Mucosa of descending colon (tissue), 3 donors: ENCODE measurements around the gene AASDH. TPM values are rescaled to one million over a fixed set of nuclear protein-coding genes. Genes with fewer than 3 reads are reported as not detected.

Experiments
- ATAC-seq: fragments of 200-7000 bp; cut with Tn5 transposase; one replicate; pipeline ENCODE4 v1.9.1; 2020; ENCODE audit warnings: mild to moderate bottlenecking, moderate library complexity
- DNase-seq, 3 donors: peaks; one replicate each; pipeline ENCODE4 v3.0.0-alpha.2; 2020
- H3K36me3 ChIP-seq: fragments of 200-600 bp; one replicate; pipeline ENCODE4 v1.8.0; 2021; ENCODE audit warnings: low read depth, mild to moderate bottlenecking
- H3K4me1 ChIP-seq: fragments of 200-600 bp; one replicate; pipeline ENCODE4 v1.8.0; 2021; ENCODE audit warnings: low read depth, mild to moderate bottlenecking
- H3K4me3 ChIP-seq: fragments of 200-600 bp; one replicate; pipeline ENCODE4 v1.8.0; 2021; ENCODE audit warnings: mild to moderate bottlenecking
- H3K9me3 ChIP-seq: fragments of 200-600 bp; one replicate; pipeline ENCODE4 v1.8.0; 2021; ENCODE audit warnings: mild to moderate bottlenecking
- intact Hi-C, 2 donors: fragments of 100-400 bp; cut with DNase I in 1 of 2; cut with micrococcal nuclease in 1 of 2; formaldehyde crosslinking; loops; one replicate each; pipeline versions ENCODE4 v1.11.0 to v1.11.1; 2022; cut with DNase I, micrococcal nuclease
- long read RNA-seq, 2 donors: library from polyadenylated mRNA; unstranded; transcript quantifications; one replicate each; pipeline ENCODE4 v2.0.0, GENCODE V29; 2019 to 2021
- total RNA-seq, 3 donors: library from RNA; stranded (reverse); fragmentation: NEBNext Ultra II Directional in 2 of 3; extraction: Animal tissue kit (Norgen Biotek cat#: 25700) in 2 of 3; gene quantifications; one replicate each; pipeline versions ENCODE4 v1.2.1 to v1.2.4, GENCODE V29; 2021 to 2023
- TF ChIP-seq, protein P1 (sequence below): fragments of 200-600 bp; IDR thresholded peaks from one replicate; pipeline ENCODE4 v1.8.0; 2022; ENCODE audit warnings: antibody characterized with exemption, mild to moderate bottlenecking
- donor health status: DM: no; HTN: no; CAD: no; lungs with moderate emphysema.
- donor health status: DM: no; HTN: no; CAD: no.
- donor health status: DM: no; HTN: yes; CAD: no.

AASDH gene, protein sequence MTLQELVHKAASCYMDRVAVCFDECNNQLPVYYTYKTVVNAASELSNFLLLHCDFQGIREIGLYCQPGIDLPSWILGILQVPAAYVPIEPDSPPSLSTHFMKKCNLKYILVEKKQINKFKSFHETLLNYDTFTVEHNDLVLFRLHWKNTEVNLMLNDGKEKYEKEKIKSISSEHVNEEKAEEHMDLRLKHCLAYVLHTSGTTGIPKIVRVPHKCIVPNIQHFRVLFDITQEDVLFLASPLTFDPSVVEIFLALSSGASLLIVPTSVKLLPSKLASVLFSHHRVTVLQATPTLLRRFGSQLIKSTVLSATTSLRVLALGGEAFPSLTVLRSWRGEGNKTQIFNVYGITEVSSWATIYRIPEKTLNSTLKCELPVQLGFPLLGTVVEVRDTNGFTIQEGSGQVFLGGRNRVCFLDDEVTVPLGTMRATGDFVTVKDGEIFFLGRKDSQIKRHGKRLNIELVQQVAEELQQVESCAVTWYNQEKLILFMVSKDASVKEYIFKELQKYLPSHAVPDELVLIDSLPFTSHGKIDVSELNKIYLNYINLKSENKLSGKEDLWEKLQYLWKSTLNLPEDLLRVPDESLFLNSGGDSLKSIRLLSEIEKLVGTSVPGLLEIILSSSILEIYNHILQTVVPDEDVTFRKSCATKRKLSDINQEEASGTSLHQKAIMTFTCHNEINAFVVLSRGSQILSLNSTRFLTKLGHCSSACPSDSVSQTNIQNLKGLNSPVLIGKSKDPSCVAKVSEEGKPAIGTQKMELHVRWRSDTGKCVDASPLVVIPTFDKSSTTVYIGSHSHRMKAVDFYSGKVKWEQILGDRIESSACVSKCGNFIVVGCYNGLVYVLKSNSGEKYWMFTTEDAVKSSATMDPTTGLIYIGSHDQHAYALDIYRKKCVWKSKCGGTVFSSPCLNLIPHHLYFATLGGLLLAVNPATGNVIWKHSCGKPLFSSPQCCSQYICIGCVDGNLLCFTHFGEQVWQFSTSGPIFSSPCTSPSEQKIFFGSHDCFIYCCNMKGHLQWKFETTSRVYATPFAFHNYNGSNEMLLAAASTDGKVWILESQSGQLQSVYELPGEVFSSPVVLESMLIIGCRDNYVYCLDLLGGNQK
- total RNA-seq = 1 to 10 TPM; 8.9 to 9.6 (median 9.2) TPM
- long read RNA-seq, donor 1, partial matches to known transcripts = 1 of 6 reads
- long read RNA-seq, donor 1, other reads (novel, unspliced or antisense) = 3 of 6 reads
- long read RNA-seq, donor 2, partial matches to known transcripts = 6 of 7 reads
- long read RNA-seq, donor 2, other reads (novel, unspliced or antisense) = 1 of 7 reads

DNA sequence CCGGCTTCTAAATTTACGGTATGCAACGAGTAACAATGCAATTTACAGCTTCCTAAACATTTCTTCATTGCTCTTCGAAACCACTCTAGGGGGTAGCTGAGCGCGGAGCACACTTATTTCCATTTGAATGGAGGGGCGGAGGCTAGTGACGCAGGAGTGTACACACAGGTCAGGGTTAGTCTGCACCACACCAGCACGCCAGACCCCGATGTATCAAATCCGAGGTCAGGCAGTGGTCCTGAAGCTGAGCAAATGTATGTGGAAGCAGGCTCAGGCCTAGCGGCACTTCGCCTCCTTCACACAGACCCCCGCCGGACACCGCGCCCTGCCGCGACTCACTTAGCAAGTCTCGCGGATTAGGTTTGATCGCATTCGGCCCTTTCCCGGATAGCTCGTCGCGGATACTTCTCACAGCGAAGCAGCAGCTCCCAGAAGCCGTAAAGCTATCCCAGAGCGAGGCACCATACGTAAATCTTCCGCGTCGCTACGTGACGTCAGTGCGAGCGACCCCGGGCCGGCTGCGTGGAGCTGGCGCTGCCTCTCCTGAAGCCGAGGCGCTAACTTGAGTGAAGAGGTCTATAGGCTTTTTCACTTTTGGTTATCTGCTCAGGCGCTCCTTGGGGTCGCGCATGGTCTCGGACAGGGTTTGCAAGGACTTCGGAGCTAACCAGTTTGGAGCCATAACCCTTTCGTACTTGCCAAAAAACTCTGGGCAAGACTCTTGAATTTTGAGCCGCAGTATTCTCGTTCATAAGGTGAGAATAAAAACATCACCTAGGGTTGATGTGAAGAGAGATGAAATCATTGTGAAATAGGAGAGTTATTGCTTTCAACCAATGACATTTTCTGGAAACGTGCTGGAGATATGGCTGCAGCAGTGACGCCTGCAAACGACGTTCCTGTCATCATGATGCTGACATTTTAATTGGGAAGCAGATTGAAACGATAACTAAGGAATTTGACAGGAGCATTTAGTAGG, at the start of gene AASDH:
Gene AASDH (minus strand): TSS at position 469 of the 979 bp plus-strand sequence. CDS start 3,192 bp downstream, outside the sequence.
- intact Hi-C loops = no loop called here
- ATAC-seq (peak; percentile 99), DNase-seq (peak; percentile 95 to 98 (median 97))
- Histone ChIP-seq H3K4me3 (peak within 1 kb of the TSS; percentile 35), H3K36me3 (no peaks in the 10 kb centered on the region), H3K4me1 (peaks cover 16% of the 10 kb centered on the region), H3K9me3 (no peaks in the 10 kb centered on the region)
- TF ChIP-seq, protein P1, sequence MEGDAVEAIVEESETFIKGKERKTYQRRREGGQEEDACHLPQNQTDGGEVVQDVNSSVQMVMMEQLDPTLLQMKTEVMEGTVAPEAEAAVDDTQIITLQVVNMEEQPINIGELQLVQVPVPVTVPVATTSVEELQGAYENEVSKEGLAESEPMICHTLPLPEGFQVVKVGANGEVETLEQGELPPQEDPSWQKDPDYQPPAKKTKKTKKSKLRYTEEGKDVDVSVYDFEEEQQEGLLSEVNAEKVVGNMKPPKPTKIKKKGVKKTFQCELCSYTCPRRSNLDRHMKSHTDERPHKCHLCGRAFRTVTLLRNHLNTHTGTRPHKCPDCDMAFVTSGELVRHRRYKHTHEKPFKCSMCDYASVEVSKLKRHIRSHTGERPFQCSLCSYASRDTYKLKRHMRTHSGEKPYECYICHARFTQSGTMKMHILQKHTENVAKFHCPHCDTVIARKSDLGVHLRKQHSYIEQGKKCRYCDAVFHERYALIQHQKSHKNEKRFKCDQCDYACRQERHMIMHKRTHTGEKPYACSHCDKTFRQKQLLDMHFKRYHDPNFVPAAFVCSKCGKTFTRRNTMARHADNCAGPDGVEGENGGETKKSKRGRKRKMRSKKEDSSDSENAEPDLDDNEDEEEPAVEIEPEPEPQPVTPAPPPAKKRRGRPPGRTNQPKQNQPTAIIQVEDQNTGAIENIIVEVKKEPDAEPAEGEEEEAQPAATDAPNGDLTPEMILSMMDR = no peak

DNA sequence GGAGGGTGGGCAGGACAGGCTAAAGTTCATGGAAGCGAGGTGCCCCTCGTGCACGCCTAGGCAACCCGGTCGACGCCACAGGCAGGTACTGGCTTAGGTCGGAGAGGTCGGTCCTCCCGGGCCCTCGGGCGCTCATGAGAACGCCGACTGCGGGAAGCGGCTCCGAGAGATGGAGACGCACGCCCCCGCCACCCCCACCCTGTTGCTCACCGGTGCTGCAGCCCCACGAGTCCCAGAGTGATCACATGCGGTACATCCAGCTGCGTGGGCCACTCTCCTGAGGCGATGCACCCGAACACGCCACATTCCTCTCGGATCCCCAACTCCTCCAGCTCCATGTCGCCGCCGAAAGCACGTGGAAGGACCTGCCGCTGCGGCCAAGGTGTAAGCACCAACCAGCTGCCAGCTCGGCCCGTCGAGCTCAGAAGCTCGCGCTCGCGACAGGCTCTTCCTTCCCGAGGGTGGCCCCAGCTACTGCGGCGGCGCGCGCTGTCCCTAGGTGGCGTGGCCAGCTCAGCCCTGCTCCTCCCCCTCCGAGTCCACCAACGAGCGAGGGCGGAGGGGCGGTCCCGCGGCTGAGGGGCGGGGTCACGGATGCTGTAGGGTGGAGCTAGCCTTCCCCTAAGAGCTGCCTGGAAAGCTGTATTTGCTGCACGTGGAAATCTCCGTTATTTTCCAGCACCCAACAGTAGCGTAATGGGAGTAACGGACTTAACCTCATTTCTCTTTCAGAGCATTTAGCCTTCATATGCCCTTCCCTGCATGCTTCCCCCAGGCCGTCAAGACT, 48.0 kb upstream of the AASDH start, which contains the start of gene PPAT:
Gene PPAT (minus strand): TSS at position 476 of the 787 bp plus-strand sequence. CDS start 138 bp downstream, at position 338.
- ATAC-seq (peak; percentile 92), DNase-seq (peak; percentile 99)
- Histone ChIP-seq H3K4me1 (peaks cover 3% of the 10 kb centered on the region), H3K4me3 (peak within 1 kb of the TSS; percentile 46), H3K36me3 (no peaks in the 10 kb centered on the region), H3K9me3 (no peaks in the 10 kb centered on the region)
- TF ChIP-seq, protein P1 = peak; percentile 58
- intact Hi-C loops = no loop called here

DNA sequence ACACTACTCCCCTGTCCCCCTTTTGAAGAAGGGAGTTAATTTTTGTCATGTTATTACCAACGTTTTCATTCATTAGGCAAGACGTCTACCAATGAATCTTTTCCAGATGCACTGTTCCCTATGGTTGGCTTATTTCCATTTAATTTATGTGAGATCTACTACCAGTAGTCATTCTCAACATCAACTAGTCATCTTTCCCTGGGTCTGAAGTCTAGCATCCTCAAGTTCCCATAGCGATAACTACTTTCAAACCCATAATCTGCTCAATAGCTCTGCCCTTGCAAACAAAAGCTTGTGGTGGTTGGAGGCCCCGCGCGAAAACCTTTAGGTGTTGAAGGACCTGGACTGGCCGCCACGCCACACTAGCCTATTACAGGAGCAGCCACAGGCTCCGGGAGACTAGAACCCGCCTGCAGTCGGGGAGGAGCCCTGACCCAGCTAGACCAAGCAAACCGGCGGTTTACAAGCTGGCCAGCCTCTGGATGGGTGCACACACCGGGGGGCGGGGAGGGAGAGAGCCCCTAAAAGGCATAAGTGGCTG, 47.4 kb upstream of the AASDH start:
- TF ChIP-seq, protein P1 = no peak
- H3K4me3 ChIP-seq = peak overlapping the region; percentile 46
- H3K4me1 ChIP-seq = peaks cover 3% of the 10 kb centered on the region
- ATAC-seq = peak; percentile 46
- no peaks in the 10 kb centered on the region for H3K9me3 ChIP-seq
- peak in 2 of 3 donors; percentile 60 to 84 for DNase-seq
- H3K36me3 ChIP-seq = no peaks in the 10 kb centered on the region
- intact Hi-C loops = no loop called here

DNA sequence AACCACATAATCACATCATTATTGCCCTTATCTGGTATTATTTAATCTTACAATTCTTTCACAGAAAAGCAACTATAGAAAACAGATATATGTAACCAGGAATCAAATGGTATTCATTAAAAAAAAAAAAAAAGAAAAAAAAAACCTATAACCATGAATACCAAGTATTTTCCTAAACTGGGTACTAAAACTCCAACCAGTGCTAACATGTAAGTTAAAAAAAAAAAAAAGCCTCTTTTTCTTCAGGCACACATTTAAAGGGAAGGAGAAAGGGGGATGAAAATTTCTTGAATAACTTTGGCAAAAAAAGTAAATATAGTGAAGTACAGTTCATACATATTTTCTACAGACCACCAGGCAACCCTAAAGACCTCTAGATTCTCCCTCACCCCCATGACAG, 46.0 kb upstream of the AASDH start:
- intact Hi-C loops = no loop called here
- peaks cover 3% of the 10 kb centered on the region for H3K4me1 ChIP-seq
- no peaks in the 10 kb centered on the region for H3K36me3 ChIP-seq
- no peak for ATAC-seq
- H3K4me3 ChIP-seq = no peak overlapping the region
- no peaks in the 10 kb centered on the region for H3K9me3 ChIP-seq
- TF ChIP-seq, protein P1 = no peak
- no peak for DNase-seq
